Duodenal mucosa (tissue), 2 donors: ENCODE data around the gene VPS41.

Source experiments
- H3K27ac ChIP-seq: one replicate; pipeline ENCODE4 v1.7.0; 2013; ENCODE audit warnings: low read depth, low read length
- H3K27me3 ChIP-seq, 2 donors: one replicate each; pipeline ENCODE4 v1.7.0; 2013; ENCODE audit warnings: low read length in 2 of 2, control low read depth in 1 of 2; ENCODE audit not compliant: insufficient read depth in 2 of 2, control insufficient read depth in 1 of 2
- H3K36me3 ChIP-seq, 2 donors: one replicate each; pipeline ENCODE4 v1.7.0; 2013; ENCODE audit warnings: low read length in 2 of 2, control low read depth in 1 of 2; ENCODE audit not compliant: insufficient read depth in 2 of 2, control insufficient read depth in 1 of 2
- H3K4me1 ChIP-seq, 2 donors: one replicate each; pipeline ENCODE4 v1.7.0; 2013; ENCODE audit warnings: low read length in 2 of 2, control low read depth in 1 of 2; ENCODE audit not compliant: insufficient read depth in 2 of 2, control insufficient read depth in 1 of 2
- H3K4me3 ChIP-seq, 2 donors: one replicate each; pipeline ENCODE4 v1.7.0; 2013; ENCODE audit warnings: low read length in 2 of 2, low read depth in 1 of 2
- H3K9ac ChIP-seq, 2 donors: one replicate each; pipeline ENCODE4 v1.7.0; 2013; ENCODE audit warnings: low read length in 2 of 2, low read depth in 1 of 2
- H3K9me3 ChIP-seq, 2 donors: one replicate each; pipeline ENCODE4 v1.7.0; 2013; ENCODE audit warnings: low read length in 2 of 2, control low read depth in 1 of 2; ENCODE audit not compliant: control insufficient read depth in 1 of 2

VPS41 gene

DNA sequence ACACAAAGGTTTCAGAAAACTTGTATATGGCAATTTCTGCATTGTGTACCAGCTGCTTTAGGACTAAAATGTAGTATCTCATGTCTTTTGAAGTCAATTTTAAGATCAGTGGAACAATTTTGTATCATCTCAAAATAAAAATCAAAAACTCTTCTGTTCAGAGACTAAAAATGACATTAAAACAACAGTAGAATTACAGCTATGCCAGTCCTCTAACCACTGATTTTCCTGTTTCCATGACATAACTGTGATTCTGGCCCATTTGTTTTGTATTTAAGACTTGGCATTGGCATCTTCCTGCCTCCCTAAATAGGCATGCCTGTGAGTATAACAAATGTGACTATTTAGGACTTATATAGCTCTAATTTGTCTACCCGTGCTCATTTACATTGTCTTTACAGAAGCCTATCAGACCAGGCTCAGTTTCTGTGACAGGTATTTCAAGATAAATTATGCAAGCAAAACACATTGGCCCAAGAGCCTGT, 29.1 kb upstream of the VPS41 start:
- Histone ChIP-seq H3K9me3 (no peaks in the 10 kb centered on the region), H3K9ac (no peak overlapping the region), H3K27ac (no peak overlapping the region), H3K27me3 (no peaks in the 10 kb centered on the region), H3K36me3 (no peaks in the 10 kb centered on the region), H3K4me1 (no peaks in the 10 kb centered on the region), H3K4me3 (no peak overlapping the region)

DNA sequence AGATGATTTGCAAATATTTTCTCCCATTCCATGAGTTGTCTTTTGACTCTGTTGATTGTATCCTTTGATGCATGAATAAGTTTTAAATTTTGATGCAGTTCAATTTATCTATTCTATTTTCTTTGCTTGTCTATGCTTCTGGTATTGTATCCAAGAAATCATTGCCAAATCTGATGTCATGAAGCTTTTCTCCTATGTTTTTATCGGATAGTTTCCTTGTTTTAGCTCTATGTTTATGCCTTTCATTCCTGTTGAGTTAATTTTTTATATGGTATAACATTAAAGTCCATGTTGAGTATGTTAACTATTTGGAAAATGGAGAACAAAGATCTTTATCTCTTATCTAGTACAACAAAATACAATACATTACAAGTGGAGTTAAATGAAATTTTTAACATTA, 27.6 kb upstream of the VPS41 start:
- H3K36me3 ChIP-seq, result no peaks in the 10 kb centered on the region
- H3K4me1 ChIP-seq, result no peaks in the 10 kb centered on the region
- H3K4me3 ChIP-seq, result no peak overlapping the region
- H3K27ac ChIP-seq, result no peak overlapping the region
- H3K9ac ChIP-seq, result no peak overlapping the region
- H3K27me3 ChIP-seq, result no peaks in the 10 kb centered on the region
- H3K9me3 ChIP-seq, result no peaks in the 10 kb centered on the region

DNA sequence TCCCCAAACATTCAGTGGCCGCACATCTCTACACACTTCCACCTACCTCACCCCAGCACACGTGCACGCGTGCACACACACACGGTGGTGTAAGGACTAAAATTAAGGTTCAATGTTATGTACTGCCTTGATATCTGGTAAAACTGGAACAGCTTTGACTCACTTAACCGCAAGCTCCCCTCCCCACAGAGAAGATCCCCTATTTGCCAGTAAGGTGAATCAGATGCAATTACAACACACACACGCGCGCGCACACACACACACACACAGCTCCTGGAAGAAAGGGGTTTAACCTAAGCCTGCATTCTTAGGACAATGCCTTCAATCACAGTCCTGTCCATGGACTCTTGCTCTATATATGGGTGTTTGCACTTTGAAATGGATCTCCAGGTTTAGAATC, 25.5 kb upstream of the VPS41 start:
- H3K4me3 ChIP-seq, result no peak overlapping the region
- H3K9ac ChIP-seq, result no peak overlapping the region
- no peaks in the 10 kb centered on the region for H3K27me3 ChIP-seq
- H3K9me3 ChIP-seq, result no peaks in the 10 kb centered on the region
- no peak overlapping the region for H3K27ac ChIP-seq
- no peaks in the 10 kb centered on the region for H3K4me1 ChIP-seq
- no peaks in the 10 kb centered on the region for H3K36me3 ChIP-seq

DNA sequence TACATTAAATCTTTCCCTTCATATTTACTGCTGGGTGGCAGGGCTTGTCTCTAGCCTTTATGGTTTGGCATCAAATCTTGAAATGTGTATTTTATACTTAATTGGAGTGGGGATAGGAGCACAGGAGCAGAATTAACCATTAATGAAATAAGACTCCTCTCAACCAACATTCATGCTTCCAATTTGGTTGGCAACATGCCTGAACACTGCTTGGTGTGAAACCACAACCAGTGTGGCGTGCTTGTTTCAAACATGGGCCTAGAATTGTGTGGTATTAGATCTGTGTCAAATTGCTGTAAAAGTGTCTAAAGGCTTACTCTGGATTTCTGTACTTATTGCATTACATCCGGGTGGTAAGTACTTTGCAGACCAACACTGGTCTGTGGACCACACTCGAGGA, 25.1 kb upstream of the VPS41 start:
- Histone ChIP-seq H3K9me3 (no peaks in the 10 kb centered on the region), H3K27ac (no peak overlapping the region), H3K36me3 (no peaks in the 10 kb centered on the region), H3K4me3 (no peak overlapping the region), H3K27me3 (no peaks in the 10 kb centered on the region), H3K4me1 (no peaks in the 10 kb centered on the region), H3K9ac (no peak overlapping the region)

DNA sequence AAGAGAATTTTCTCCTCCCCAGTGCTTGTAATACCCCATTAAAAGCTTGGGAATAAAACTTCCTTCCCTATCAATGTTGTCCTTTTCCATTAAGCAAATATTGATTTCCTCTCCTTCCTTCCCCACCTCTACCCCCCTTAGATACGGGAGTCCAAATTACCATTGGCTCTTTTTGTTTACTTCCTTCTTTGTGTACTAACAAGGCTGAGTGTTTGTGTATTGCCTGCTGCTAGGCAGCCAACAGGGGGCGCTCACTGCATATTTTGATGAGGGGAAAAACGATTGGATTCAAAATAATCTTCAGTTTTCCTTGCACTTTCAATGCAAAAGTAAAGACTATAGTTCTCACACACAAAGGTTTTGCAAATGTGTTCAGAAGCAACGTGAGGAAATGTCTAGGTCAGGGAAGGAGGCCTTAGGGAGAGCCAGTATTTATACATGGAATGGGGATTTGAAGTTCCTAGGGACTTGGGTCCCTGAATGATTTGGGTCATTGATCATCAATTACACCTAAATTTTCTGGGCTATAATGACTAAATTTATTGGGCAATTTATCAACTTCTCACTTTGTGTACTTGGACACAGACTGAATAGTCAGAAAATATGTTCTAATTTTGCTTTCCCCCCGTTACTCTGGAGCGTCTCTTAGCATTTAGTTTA, 23.6 kb upstream of the VPS41 start:
- Histone ChIP-seq H3K4me3 (no peak overlapping the region), H3K27ac (no peak overlapping the region), H3K9me3 (no peaks in the 10 kb centered on the region)

DNA sequence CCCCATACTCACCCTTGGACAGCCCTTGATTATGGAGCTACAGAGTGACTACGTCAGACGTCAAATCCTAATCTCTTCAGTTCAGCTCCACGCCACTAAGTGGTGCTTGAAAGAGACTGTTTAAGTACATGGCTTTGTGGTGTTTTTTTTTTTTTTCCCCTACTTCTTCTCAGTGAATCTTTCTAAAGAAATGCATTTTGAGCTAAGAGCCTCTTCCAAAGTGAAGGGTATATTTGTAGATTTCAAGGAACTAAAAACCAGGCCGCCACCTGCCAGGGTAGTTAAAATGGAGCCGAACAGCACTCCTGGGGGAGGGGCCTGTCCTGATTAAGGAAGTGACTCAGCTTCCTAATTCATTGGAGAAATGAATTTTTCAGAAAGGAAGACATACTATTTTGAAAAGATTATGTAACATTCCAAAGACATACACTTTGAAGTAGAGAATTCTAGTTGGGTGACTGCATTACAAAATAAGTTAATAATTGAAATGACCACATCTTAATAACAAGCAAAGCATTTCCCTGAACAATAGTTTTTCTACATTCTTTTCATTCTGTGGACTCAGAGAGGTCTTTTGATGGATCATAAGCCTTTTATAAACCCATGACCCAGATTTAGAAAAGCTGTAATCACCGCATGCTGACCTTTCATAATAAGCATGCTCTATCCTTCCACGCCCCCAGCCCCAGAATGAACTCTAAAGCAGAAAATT, 20.6 kb upstream of the VPS41 start:
- H3K27me3 ChIP-seq, result no peaks in the 10 kb centered on the region

More for the DNA sequence above, 23.6 kb upstream of the VPS41 start:
- Histone ChIP-seq H3K4me1 (no peaks in the 10 kb centered on the region), H3K27me3 (no peaks in the 10 kb centered on the region), H3K9ac (no peak overlapping the region), H3K36me3 (no peaks in the 10 kb centered on the region)

DNA sequence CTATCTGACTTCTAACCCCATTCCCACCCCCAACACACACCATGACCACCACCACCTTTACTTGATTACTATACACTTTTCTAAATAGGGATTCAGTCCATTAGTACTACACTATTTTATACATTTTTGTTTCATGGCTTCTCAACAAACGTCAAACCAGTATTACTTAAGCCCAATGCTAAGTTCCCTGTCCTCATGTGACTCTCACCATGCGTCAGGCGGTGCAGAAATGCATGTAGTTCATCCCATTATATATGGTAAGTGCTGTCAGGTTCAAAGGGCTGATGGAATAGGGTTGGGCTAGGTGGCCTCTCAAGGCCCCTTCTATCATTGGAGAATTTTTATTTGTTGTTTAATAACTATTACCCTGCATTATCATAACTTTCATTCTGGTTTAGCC, 19.5 kb upstream of the VPS41 start:
- no peak overlapping the region for H3K27ac ChIP-seq
- no peaks in the 10 kb centered on the region for H3K9me3 ChIP-seq
- no peak overlapping the region for H3K4me3 ChIP-seq
- no peaks in the 10 kb centered on the region for H3K36me3 ChIP-seq
- no peak overlapping the region for H3K9ac ChIP-seq
- H3K27me3 ChIP-seq, result no peaks in the 10 kb centered on the region
- H3K4me1 ChIP-seq, result no peaks in the 10 kb centered on the region

More for the DNA sequence above, 20.6 kb upstream of the VPS41 start:
- no peak overlapping the region for H3K4me3 ChIP-seq
- no peak overlapping the region for H3K27ac ChIP-seq
- H3K9me3 ChIP-seq, result no peaks in the 10 kb centered on the region
- H3K36me3 ChIP-seq, result no peaks in the 10 kb centered on the region
- no peak overlapping the region for H3K9ac ChIP-seq
- no peaks in the 10 kb centered on the region for H3K4me1 ChIP-seq

DNA sequence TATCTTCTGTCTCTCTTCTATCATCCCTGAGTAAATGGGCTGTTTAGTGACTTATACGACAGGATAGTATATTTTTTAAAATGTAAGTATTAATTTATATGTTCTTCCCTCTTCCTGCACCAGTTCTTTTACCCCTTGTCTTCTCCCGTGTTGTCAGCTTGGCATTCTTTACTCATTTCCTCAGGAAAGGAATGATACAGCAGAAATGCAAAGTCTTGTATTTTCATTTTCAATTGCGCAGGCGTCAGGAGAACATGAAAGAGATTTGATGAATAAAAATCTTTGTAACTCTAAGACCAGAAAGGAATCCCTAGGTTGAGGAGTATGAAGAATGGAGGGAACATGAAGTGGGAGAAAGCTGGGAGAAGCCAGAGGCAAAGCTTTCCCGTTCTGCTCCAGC, 18.8 kb upstream of the VPS41 start:
- H3K4me1 ChIP-seq, result no peaks in the 10 kb centered on the region
- no peaks in the 10 kb centered on the region for H3K9me3 ChIP-seq
- no peak overlapping the region for H3K27ac ChIP-seq

DNA sequence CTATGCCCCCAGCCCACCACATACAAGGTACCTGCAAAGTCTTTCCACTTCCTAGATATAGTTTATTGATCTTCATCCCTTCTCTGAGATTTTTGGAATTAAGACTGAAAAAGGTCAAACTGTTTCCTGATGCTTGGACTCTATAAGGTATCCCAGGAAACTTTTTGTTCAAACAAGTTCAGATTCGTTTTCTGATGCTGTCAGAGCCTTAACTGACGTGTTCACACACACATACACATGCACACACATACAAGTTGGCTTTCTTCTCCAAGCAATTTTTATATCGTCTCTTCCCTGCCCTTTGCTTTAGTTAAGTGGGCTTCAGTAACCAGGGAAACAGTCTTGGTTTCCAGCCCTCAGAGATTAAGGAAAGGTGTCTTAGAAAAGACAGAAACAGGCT, 11.7 kb upstream of the VPS41 start:
- H3K27me3 ChIP-seq, result no peaks in the 10 kb centered on the region
- H3K36me3 ChIP-seq, result no peaks in the 10 kb centered on the region
- no peaks in the 10 kb centered on the region for H3K9me3 ChIP-seq
- no peaks in the 10 kb centered on the region for H3K4me1 ChIP-seq
- no peak overlapping the region for H3K27ac ChIP-seq
- H3K4me3 ChIP-seq, result no peak overlapping the region
- no peak overlapping the region for H3K9ac ChIP-seq

More for the DNA sequence above, 18.8 kb upstream of the VPS41 start:
- no peaks in the 10 kb centered on the region for H3K36me3 ChIP-seq
- no peak overlapping the region for H3K4me3 ChIP-seq
- no peak overlapping the region for H3K9ac ChIP-seq
- no peaks in the 10 kb centered on the region for H3K27me3 ChIP-seq

DNA sequence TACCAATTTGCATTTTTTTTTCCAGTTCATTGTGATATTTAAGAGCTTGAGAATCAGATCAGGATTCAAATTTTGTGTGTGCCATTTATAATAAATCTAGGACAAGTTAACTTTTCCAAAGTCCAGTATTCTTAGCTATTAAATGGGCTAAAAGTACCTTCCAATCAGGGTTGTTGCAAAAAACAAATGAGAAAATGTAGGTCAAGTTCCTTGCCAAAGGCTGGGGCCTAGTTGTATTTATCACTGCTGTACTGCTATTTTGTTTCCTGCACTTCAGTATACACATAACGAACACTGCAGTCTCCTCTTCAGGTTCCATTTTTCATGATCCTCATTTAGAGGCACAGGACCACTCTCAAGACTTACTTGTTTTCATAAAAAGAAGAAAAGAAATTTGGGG, 7.4 kb upstream of the VPS41 start:
- Histone ChIP-seq H3K27me3 (no peaks in the 10 kb centered on the region), H3K27ac (no peak overlapping the region), H3K9me3 (no peaks in the 10 kb centered on the region), H3K9ac (no peak overlapping the region), H3K4me3 (no peak overlapping the region), H3K4me1 (no peaks in the 10 kb centered on the region), H3K36me3 (no peaks in the 10 kb centered on the region)
